CD14-positive monocyte (primary cell): ENCODE data around the gene USP3. TPM values are rescaled to one million over a fixed set of nuclear protein-coding genes. Genes with fewer than 3 reads are reported as not detected.

Experiments used
- DNase-seq, 3 donors: peaks; one replicate each; pipeline ENCODE4 v3.0.0-alpha.2; 2011 to 2022
- H2AFZ ChIP-seq: 2 replicates; pipeline ENCODE4 v1.6.0; 2012; ENCODE audit warnings: mild to moderate bottlenecking, low read depth, low read length, inconsistent platforms; ENCODE audit not compliant: insufficient read depth, poor library complexity, severe bottlenecking
- H3K27ac ChIP-seq, 2 donors: 1 replicate in 1 of 2; 2 replicates in 1 of 2; pipeline ENCODE4 v1.5.1; 2012 to 2013; ENCODE audit warnings: low read length in 2 of 2, control low read depth in 1 of 2, inconsistent platforms in 1 of 2, low read depth in 1 of 2, mild to moderate bottlenecking in 1 of 2
- H3K27me3 ChIP-seq, 2 donors: one replicate each; pipeline versions ENCODE4 v1.6.0 to v1.6.1; 2011 to 2013; ENCODE audit warnings: low read length in 2 of 2; ENCODE audit not compliant: control insufficient read depth in 2 of 2, insufficient read depth in 2 of 2
- H3K36me3 ChIP-seq, 2 donors: replicated peaks in 1 of 2; 1 replicate in 1 of 2; 2 replicates in 1 of 2; pipeline versions ENCODE4 v1.5.1 to v1.6.1; 2012 to 2013; ENCODE audit warnings: low read length in 2 of 2, control low read depth in 1 of 2, inconsistent platforms in 1 of 2, mild to moderate bottlenecking in 1 of 2; ENCODE audit not compliant: insufficient read depth in 2 of 2, control insufficient read depth in 1 of 2
- H3K4me1 ChIP-seq, 2 donors: 1 replicate in 1 of 2; 2 replicates in 1 of 2; pipeline versions ENCODE4 v1.5.1 to v1.6.1; 2012 to 2013; ENCODE audit warnings: low read length in 2 of 2, control low read depth in 1 of 2, inconsistent platforms in 1 of 2, mild to moderate bottlenecking in 1 of 2, moderate library complexity in 1 of 2; ENCODE audit not compliant: insufficient read depth in 2 of 2, control insufficient read depth in 1 of 2
- H3K4me2 ChIP-seq: replicated peaks from 2 replicates; pipeline ENCODE3; 2012; ENCODE audit warnings: low read length, moderate library complexity, mild to moderate bottlenecking; ENCODE audit not compliant: poor library complexity, severe bottlenecking; ENCODE audit errors: extremely low read depth
- H3K4me3 ChIP-seq, 3 experiments: fragments of 200-600 bp in 1 of 3; sonication (generic) in 1 of 3; replicated peaks in 1 of 3; 1 replicate in 2 of 3; 2 replicates in 1 of 3; pipeline ENCODE4 v1.5.1; 2011 to 2013; ENCODE audit warnings: low read length in 3 of 3, mild to moderate bottlenecking in 3 of 3, control low read depth in 2 of 3, low read depth in 2 of 3, inconsistent platforms in 1 of 3, moderate library complexity in 1 of 3
- H3K79me2 ChIP-seq: 2 replicates; pipeline ENCODE4 v1.6.0; 2012; ENCODE audit warnings: mild to moderate bottlenecking, control low read depth, inconsistent platforms, low read length, moderate library complexity; ENCODE audit not compliant: insufficient read depth
- H3K9ac ChIP-seq: 2 replicates; pipeline ENCODE4 v1.6.0; 2017; ENCODE audit warnings: low read length, mild to moderate bottlenecking; ENCODE audit not compliant: insufficient read depth, poor library complexity, severe bottlenecking
- H3K9me3 ChIP-seq, 2 donors: replicated peaks in 1 of 2; 1 replicate in 1 of 2; 2 replicates in 1 of 2; pipeline versions ENCODE4 v1.5.1 to v1.6.1; 2012 to 2013; ENCODE audit warnings: low read length in 2 of 2, control low read depth in 1 of 2; ENCODE audit not compliant: control insufficient read depth in 1 of 2, insufficient read depth in 1 of 2
- H4K20me1 ChIP-seq: 2 replicates; pipeline ENCODE4 v1.6.0; 2012; ENCODE audit warnings: mild to moderate bottlenecking, low read length, control low read depth, moderate library complexity; ENCODE audit not compliant: insufficient read depth
- H3K27ac Mint-ChIP-seq, 7 donors: one replicate each; pipeline ENCODE4 v1.8.0; 2020; ENCODE audit warnings: mild to moderate bottlenecking in 7 of 7, mixed read lengths in 7 of 7, moderate library complexity in 6 of 7, inconsistent platforms in 2 of 7
- H3K27me3 Mint-ChIP-seq, 3 donors: one replicate each; pipeline ENCODE4 v1.8.0; 2021 to 2022; ENCODE audit warnings: low read depth in 3 of 3, mild to moderate bottlenecking in 3 of 3, mixed read lengths in 3 of 3, moderate library complexity in 3 of 3, inconsistent platforms in 1 of 3
- H3K36me3 Mint-ChIP-seq, 2 donors: one replicate each; pipeline ENCODE4 v1.8.0; 2020; ENCODE audit warnings: mixed read lengths in 2 of 2, inconsistent platforms in 1 of 2, mild to moderate bottlenecking in 1 of 2
- H3K4me1 Mint-ChIP-seq: one replicate; pipeline ENCODE4 v1.8.0; 2020; ENCODE audit warnings: mild to moderate bottlenecking, mixed read lengths
- H3K4me3 Mint-ChIP-seq, 2 donors: one replicate each; pipeline ENCODE4 v1.8.0; 2020; ENCODE audit warnings: mild to moderate bottlenecking in 2 of 2, mixed read lengths in 2 of 2, moderate library complexity in 1 of 2
- H3K9me3 Mint-ChIP-seq, 7 donors: one replicate each; pipeline ENCODE4 v1.8.0; 2020 to 2022; ENCODE audit warnings: mixed read lengths in 7 of 7, mild to moderate bottlenecking in 6 of 7, moderate library complexity in 6 of 7, inconsistent platforms in 2 of 7
- WGBS: methylation state at CpG from one replicate; pipeline ENCODE4 v1.1.5; 2013; ENCODE audit warnings: missing lambda C conversion rate; ENCODE audit not compliant: insufficient coverage; 5-methylcytosine and 5-hydroxymethylcytosine counted together
- intact Hi-C, 2 donors: fragments of 100-400 bp; cut with micrococcal nuclease; formaldehyde crosslinking; loops; one replicate each; pipeline versions ENCODE4 v1.15.0 to v1.15.1; 2023
- polyA plus RNA-seq, 3 donors: library from polyadenylated mRNA; depleted of rRNA in 1 of 3; unstranded in 2 of 3; stranded (reverse) in 1 of 3; fragments of 300-500 nt in 2 of 3; fragments of >200 nt in 1 of 3; fragmentation: Illumina TruSeq in 2 of 3; gene quantifications; 1 replicate in 2 of 3; 2 replicates in 1 of 3; pipeline ENCODE4 v1.2.3, GENCODE V29; 2012 to 2021
- TF ChIP-seq, protein P1 (sequence below): fragments of 200-600 bp; IDR thresholded peaks from one replicate; pipeline ENCODE4 v1.8.0; 2022; ENCODE audit warnings: antibody characterized with exemption, mild to moderate bottlenecking

Gene USP3
- polyA plus RNA-seq, 3 donors, result 91.4 to 167 (median 122) TPM

DNA sequence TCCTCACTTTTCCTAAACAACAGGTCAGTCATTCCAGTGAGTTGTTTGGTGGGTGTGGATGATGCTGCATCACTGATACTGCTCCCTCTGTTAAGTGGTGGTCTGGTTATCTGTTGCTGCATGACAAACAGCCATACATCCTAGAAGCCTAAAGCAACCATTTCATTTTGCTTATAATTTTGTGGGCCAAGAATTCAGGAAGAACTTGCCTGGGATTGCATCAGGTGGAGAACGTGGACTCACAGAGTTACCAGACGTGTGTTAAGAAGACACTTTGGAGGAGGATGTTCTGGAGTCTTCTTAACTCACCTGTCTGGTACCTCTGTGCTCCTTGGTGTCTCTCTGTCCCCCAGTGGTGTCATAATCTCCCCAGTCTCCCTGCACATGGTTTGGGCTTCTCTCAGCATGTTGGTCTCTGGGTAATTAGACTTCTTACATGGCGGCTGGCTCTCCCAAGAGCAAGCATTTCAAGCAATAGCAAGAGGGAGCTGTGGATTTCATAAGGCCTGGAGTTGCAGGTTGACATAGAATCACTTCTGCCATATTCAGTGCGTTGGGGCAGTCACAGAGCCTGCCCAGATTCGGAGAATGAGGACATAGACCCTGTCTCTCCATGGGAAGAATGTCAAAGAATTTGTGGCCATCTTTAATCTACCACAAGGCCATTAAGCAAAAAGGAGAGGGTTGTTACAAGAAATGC is 20.1 kb downstream of the USP3 start:
- Histone ChIP-seq H3K9ac (no peak overlapping the region), H3K27me3 (no peaks in the 10 kb centered on the region), H3K9me3 (no peaks in the 10 kb centered on the region), H3K4me3 (no peak overlapping the region), H3K27ac (peak overlapping the region in 1 of 2 donors; percentile 59), H3K36me3 (peaks cover 0 to 16% of the 10 kb centered on the region in 2 donors), H2AFZ (no peak overlapping the region), H3K4me1 (peaks cover 28 to 66% of the 10 kb centered on the region in 2 donors), H4K20me1 (peaks cover 100% of the 10 kb centered on the region), H3K4me2 (peak overlapping the region; percentile 14), H3K79me2 (peaks cover 100% of the 10 kb centered on the region)
- no peak for DNase-seq
- Mint-ChIP-seq H3K9me3 (peaks cover 0 to 2% (median 0%) of the 10 kb centered on the region in 7 donors), H3K4me1 (peaks cover 80% of the 10 kb centered on the region), H3K27me3 (no peaks in the 10 kb centered on the region), H3K4me3 (no peak overlapping the region), H3K36me3 (peaks cover 10 to 12% of the 10 kb centered on the region in 2 donors), H3K27ac (peak overlapping the region in 5 of 7 donors; percentile 7 to 76 (median 54))
- TF ChIP-seq, protein P1, sequence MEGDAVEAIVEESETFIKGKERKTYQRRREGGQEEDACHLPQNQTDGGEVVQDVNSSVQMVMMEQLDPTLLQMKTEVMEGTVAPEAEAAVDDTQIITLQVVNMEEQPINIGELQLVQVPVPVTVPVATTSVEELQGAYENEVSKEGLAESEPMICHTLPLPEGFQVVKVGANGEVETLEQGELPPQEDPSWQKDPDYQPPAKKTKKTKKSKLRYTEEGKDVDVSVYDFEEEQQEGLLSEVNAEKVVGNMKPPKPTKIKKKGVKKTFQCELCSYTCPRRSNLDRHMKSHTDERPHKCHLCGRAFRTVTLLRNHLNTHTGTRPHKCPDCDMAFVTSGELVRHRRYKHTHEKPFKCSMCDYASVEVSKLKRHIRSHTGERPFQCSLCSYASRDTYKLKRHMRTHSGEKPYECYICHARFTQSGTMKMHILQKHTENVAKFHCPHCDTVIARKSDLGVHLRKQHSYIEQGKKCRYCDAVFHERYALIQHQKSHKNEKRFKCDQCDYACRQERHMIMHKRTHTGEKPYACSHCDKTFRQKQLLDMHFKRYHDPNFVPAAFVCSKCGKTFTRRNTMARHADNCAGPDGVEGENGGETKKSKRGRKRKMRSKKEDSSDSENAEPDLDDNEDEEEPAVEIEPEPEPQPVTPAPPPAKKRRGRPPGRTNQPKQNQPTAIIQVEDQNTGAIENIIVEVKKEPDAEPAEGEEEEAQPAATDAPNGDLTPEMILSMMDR, result no peak
- 100% methylated on average over 2 of the region's 5 CpGs for WGBS
- intact Hi-C loops, result loop anchor here (5.0 to 10.0 kb wide), 2 partner anchors 33 to 60 kb away; no protein-coding TSS in a partner anchor

GRCh38 chr15:63526401-63526800 is 22.0 kb downstream of the USP3 start:
- Histone ChIP-seq H3K27ac (no peak overlapping the region), H3K36me3 (peaks cover 0 to 16% of the 10 kb centered on the region in 2 donors), H3K9me3 (no peaks in the 10 kb centered on the region), H2AFZ (no peak overlapping the region), H3K4me2 (no peak overlapping the region), H3K4me3 (no peak overlapping the region), H3K9ac (no peak overlapping the region), H3K27me3 (no peaks in the 10 kb centered on the region), H3K79me2 (peaks cover 100% of the 10 kb centered on the region), H4K20me1 (peaks cover 100% of the 10 kb centered on the region), H3K4me1 (peaks cover 36 to 80% of the 10 kb centered on the region in 2 donors)
- H3K27me3 Mint-ChIP-seq, result no peaks in the 10 kb centered on the region
- H3K9me3 Mint-ChIP-seq, result peaks cover 0 to 2% (median 0%) of the 10 kb centered on the region in 7 donors
- intact Hi-C loops, result loop anchor here in 1 of 2 donors (10.0 kb wide), 1 partner anchor 62 kb away; no protein-coding TSS in a partner anchor
- peaks cover 12 to 21% of the 10 kb centered on the region in 2 donors for H3K36me3 Mint-ChIP-seq
- TF ChIP-seq, protein P1, result no peak
- no peak overlapping the region for H3K4me3 Mint-ChIP-seq
- H3K27ac Mint-ChIP-seq, result peak overlapping the region in 2 of 7 donors; percentile 45 to 71
- DNase-seq, result no peak
- H3K4me1 Mint-ChIP-seq, result peaks cover 81% of the 10 kb centered on the region
- WGBS, result no CpG with 5 or more reads among the region's 1 CpG
